H1 (cell line): ENCODE results near the gene GCH1. TPM values are rescaled to one million over a fixed set of nuclear protein-coding genes. Genes with fewer than 3 reads are reported as not detected.

Source experiments
- CTCF ChIA-PET: fragments of 300-600 bp; sonication (Branson Sonifier 250); formaldehyde crosslinking; loops from one replicate; lab custom pipeline; 2021; ENCODE audit not compliant: partially characterized antibody; lab: Charles Lee
- POLR2A ChIA-PET: fragments of 300-600 bp; sonication (Branson Sonifier 250); formaldehyde crosslinking; loops from one replicate; lab custom pipeline; 2021; ENCODE audit warnings: inconsistent platforms; ENCODE audit not compliant: partially characterized antibody; lab: Charles Lee
- DNase-seq, 2 experiments: peaks; one replicate each; pipeline versions ENCODE4 v3.0.0 to v3.0.0-alpha.2; 2010 to 2022; ENCODE audit warnings: low spot score in 2 of 2, low read depth in 1 of 2, mixed read lengths in 1 of 2
- FAIRE-seq: peaks from 2 replicates; lab custom pipeline; 2011; peaks lifted over from hg19 to GRCh38; lab: Jason Lieb, UNC
- H2AFZ ChIP-seq: 2 replicates; pipeline ENCODE4 v1.8.1; 2012; ENCODE audit warnings: low read length, inconsistent platforms
- H2AK5ac ChIP-seq: 2 replicates; pipeline ENCODE4 v1.6.1; 2013; ENCODE audit warnings: low read depth, low read length
- H2BK120ac ChIP-seq: replicated peaks from 2 replicates; pipeline ENCODE3; 2013; ENCODE audit warnings: low read depth, low read length, inconsistent platforms
- H2BK12ac ChIP-seq: 2 replicates; pipeline ENCODE4 v1.6.1; 2013; ENCODE audit warnings: low read depth, low read length
- H2BK15ac ChIP-seq: 2 replicates; pipeline ENCODE4 v1.6.1; 2013; ENCODE audit warnings: low read length
- H2BK20ac ChIP-seq: 2 replicates; pipeline ENCODE4 v1.6.1; 2013; ENCODE audit warnings: low read length
- H2BK5ac ChIP-seq: 2 replicates; pipeline ENCODE4 v1.6.1; 2013; ENCODE audit warnings: low read depth, low read length
- H3K14ac ChIP-seq: 2 replicates; pipeline ENCODE4 v1.6.1; 2013; ENCODE audit warnings: inconsistent platforms; ENCODE audit not compliant: insufficient read length
- H3K18ac ChIP-seq: 2 replicates; pipeline ENCODE4 v1.6.1; 2013; ENCODE audit warnings: low read length; ENCODE audit errors: extremely low read depth
- H3K23ac ChIP-seq: 2 replicates; pipeline ENCODE4 v1.6.1; 2013; ENCODE audit warnings: inconsistent platforms; ENCODE audit not compliant: insufficient read length
- H3K23me2 ChIP-seq: 2 replicates; pipeline ENCODE4 v1.6.1; 2013; ENCODE audit warnings: low read depth, low read length
- H3K27ac ChIP-seq: 2 replicates; pipeline ENCODE4 v1.6.1; 2011; ENCODE audit warnings: low read depth, low read length, inconsistent platforms
- H3K27me3 ChIP-seq, 4 experiments: replicated peaks in 1 of 4; 1 replicate in 1 of 4; 2 replicates in 3 of 4; pipeline versions ENCODE4 v1.6.1 to v1.8.1; 2011 to 2013; ENCODE audit warnings: low read length in 3 of 4, mild to moderate bottlenecking in 3 of 4, inconsistent platforms in 2 of 4, mixed read lengths in 2 of 4, moderate library complexity in 1 of 4; ENCODE audit not compliant: control insufficient read depth in 3 of 4, insufficient read depth in 3 of 4; ENCODE audit errors: extremely low read depth in 1 of 4
- H3K36me3 ChIP-seq, 4 experiments: 2 replicates each; pipeline versions ENCODE4 v1.6.1 to v1.8.1; 2011 to 2013; ENCODE audit warnings: mild to moderate bottlenecking in 4 of 4, low read length in 3 of 4, moderate library complexity in 2 of 4, control low read depth in 1 of 4, inconsistent platforms in 1 of 4; ENCODE audit not compliant: insufficient read depth in 4 of 4, control insufficient read depth in 2 of 4
- H3K4ac ChIP-seq: replicated peaks from 2 replicates; pipeline ENCODE3; 2013; ENCODE audit warnings: low read length, low read depth, mixed read lengths, inconsistent platforms; ENCODE audit not compliant: insufficient read length
- H3K4me1 ChIP-seq, 4 experiments: replicated peaks in 1 of 4; 1 replicate in 1 of 4; 2 replicates in 3 of 4; pipeline versions ENCODE4 v1.6.1 to v1.8.1; 2011 to 2013; ENCODE audit warnings: low read length in 3 of 4, inconsistent platforms in 2 of 4, mixed read lengths in 1 of 4; ENCODE audit not compliant: insufficient read depth in 4 of 4, control insufficient read depth in 3 of 4
- H3K4me2 ChIP-seq, 2 experiments: 2 replicates each; pipeline versions ENCODE4 v1.6.1 to v1.8.1; 2011 to 2013; ENCODE audit warnings: low read depth in 2 of 2, low read length in 2 of 2, control low read depth in 1 of 2, inconsistent platforms in 1 of 2, mild to moderate bottlenecking in 1 of 2; ENCODE audit not compliant: insufficient read depth in 1 of 2
- H3K4me3 ChIP-seq, 4 experiments: fragments of 200-600, 300-600 bp in 1 of 4; sonication (generic), shearing (Covaris generic), sonication (Bioruptor Twin) in 1 of 4; 2 replicates each; pipeline versions ENCODE4 v1.5.1 to v1.8.1; 2011 to 2016; ENCODE audit warnings: low read length in 4 of 4, low read depth in 3 of 4, control low read depth in 2 of 4, inconsistent platforms in 2 of 4, mild to moderate bottlenecking in 2 of 4, mixed read lengths in 1 of 4, moderate library complexity in 1 of 4; ENCODE audit not compliant: insufficient read depth in 2 of 4; ENCODE audit errors: extremely low read depth in 1 of 4
- H3K56ac ChIP-seq: replicated peaks from 2 replicates; pipeline ENCODE3; 2013; ENCODE audit warnings: low read depth, mild to moderate bottlenecking, mixed read lengths, low read length, inconsistent platforms; ENCODE audit not compliant: insufficient read length
- H3K79me1 ChIP-seq: 2 replicates; pipeline ENCODE4 v1.6.1; 2013; ENCODE audit warnings: low read depth, low read length, control low read depth
- H3K79me2 ChIP-seq, 2 experiments: 2 replicates each; pipeline versions ENCODE4 v1.6.1 to v1.8.1; 2012 to 2013; ENCODE audit warnings: low read length in 2 of 2, mild to moderate bottlenecking in 2 of 2, inconsistent platforms in 1 of 2; ENCODE audit not compliant: insufficient read depth in 2 of 2, control insufficient read depth in 1 of 2
- H3K9ac ChIP-seq, 4 experiments: replicated peaks in 1 of 4; 1 replicate in 1 of 4; 2 replicates in 3 of 4; pipeline versions ENCODE4 v1.6.1 to v1.8.1; 2011 to 2013; ENCODE audit warnings: low read depth in 3 of 4, low read length in 3 of 4, control low read depth in 2 of 4, mild to moderate bottlenecking in 2 of 4, moderate library complexity in 2 of 4, inconsistent platforms in 1 of 4; ENCODE audit errors: extremely low read depth in 1 of 4
- H3K9me3 ChIP-seq, 2 experiments: 2 replicates each; pipeline versions ENCODE4 v1.6.1 to v1.8.1; 2012 to 2013; ENCODE audit warnings: mild to moderate bottlenecking in 2 of 2, moderate library complexity in 2 of 2, control low read depth in 1 of 2, inconsistent platforms in 1 of 2, low read depth in 1 of 2, low read length in 1 of 2, mixed read lengths in 1 of 2; ENCODE audit not compliant: insufficient read depth in 2 of 2
- H4K20me1 ChIP-seq, 2 experiments: replicated peaks in 1 of 2; 2 replicates each; pipeline versions ENCODE3 to v1.8.1; 2011 to 2013; ENCODE audit warnings: inconsistent platforms in 2 of 2, low read length in 2 of 2, mild to moderate bottlenecking in 1 of 2; ENCODE audit not compliant: insufficient read depth in 2 of 2, control insufficient read depth in 1 of 2
- H4K5ac ChIP-seq: 2 replicates; pipeline ENCODE4 v1.6.1; 2013; ENCODE audit warnings: low read length, low read depth, mixed read lengths, inconsistent platforms; ENCODE audit not compliant: insufficient read length
- H4K8ac ChIP-seq: 2 replicates; pipeline ENCODE4 v1.8.0; 2013; ENCODE audit warnings: mild to moderate bottlenecking, moderate library complexity, low read length, inconsistent platforms; ENCODE audit not compliant: insufficient read depth; ENCODE audit errors: extremely low read depth
- H4K91ac ChIP-seq: replicated peaks from 2 replicates; pipeline ENCODE3; 2013; ENCODE audit warnings: low read length, mixed read lengths, inconsistent platforms; ENCODE audit not compliant: insufficient read length
- ASH2L ChIP-seq: fragments of 200-600, 300-600 bp; sonication (generic); IDR thresholded peaks from one replicate; pipeline ENCODE4 v1.7.1; 2017; ENCODE audit warnings: low read length
- SUZ12 ChIP-seq: fragments of 200-600 bp; sonication (generic); IDR thresholded peaks from 2 replicates; pipeline ENCODE4 v1.6.1; 2012; ENCODE audit warnings: mild to moderate bottlenecking, inconsistent platforms, low read length, moderate library complexity, mixed read lengths
- WGBS, 2 experiments: shearing (Covaris generic) in 1 of 2; methylation state at CpG; one replicate each; pipeline versions ENCODE4 v1.1.6 to v1.1.7; 2013 to 2015; ENCODE audit warnings: low lambda C conversion rate in 2 of 2, mixed read lengths in 2 of 2, inconsistent platforms in 1 of 2, low coverage in 1 of 2, missing lambda C conversion rate in 1 of 2; ENCODE audit not compliant: insufficient replicate concordance in 2 of 2, insufficient coverage in 1 of 2, insufficient read length in 1 of 2; ENCODE audit errors: extremely low coverage in 1 of 2, missing lambda C conversion rate in 1 of 2; 5-methylcytosine and 5-hydroxymethylcytosine counted together
- polyA plus RNA-seq, 7 experiments: library from polyadenylated mRNA; depleted of rRNA in 3 of 7; stranded (reverse) in 5 of 7; unstranded in 2 of 7; fragments of >200 nt in 5 of 7; fragments of 200-250 nt in 2 of 7; gene quantifications; 1 replicate in 5 of 7; 2 replicates in 1 of 7; 4 replicates in 1 of 7; pipeline versions ENCODE4 v1.2.1 to v1.2.3, GENCODE V29; 2011 to 2013; ENCODE audit warnings: missing spikeins in 2 of 7, mixed read lengths in 2 of 7
- total RNA-seq: library from RNA; stranded (reverse); fragmentation: NEBNext Ultra II Directional; extraction: Animal tissue kit (Norgen Biotek cat#: 25700); gene quantifications from 2 replicates; pipeline ENCODE4 v1.2.1, GENCODE V29; 2021

The GCH1 gene
- total and polyA plus RNA-seq, 2 of the 8 experiments (the other 6 are each of a cell fraction or from before 2014, with no cell fraction given) = 7.3 to 7.9 TPM

DNA sequence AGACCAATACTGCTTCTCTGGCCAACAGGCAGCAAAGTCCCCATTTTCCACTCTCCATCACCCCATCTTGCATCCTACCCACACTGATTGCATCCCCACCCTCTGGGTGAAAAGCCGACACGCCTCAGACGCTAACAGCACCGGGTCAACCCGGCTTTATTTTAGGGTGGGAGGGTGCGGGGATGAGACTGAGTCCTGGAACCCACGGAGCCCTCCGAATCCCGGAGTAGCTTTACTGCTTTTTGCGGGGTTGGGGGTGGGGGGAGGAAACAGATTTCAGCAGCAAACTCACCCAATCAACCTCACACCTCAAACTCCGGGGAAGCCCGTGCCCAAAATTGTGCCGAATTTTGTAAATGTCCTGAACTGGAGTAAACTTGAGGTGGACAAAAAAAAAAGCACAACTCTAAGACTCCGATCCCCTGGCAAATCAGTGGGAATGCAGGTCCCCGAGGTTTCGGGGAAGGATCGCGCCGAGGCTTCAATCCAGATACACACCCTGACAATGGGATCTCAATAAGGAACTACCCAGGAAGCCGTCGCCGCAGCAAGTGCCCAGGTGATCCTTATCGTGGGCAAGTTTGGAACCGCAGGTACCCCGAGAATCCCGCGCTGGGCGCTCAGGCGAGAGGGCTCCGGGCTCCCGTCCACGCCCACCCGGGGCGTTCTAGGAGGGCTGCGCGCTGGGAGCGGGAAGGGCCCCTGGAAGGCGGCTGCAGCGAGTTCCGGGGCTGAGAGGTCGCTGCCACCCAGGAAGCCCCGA lies 1.1 kb downstream of the GCH1 start:
- Histone ChIP-seq H3K14ac (no peak overlapping the region), H3K79me2 (no peaks in the 10 kb centered on the region), H3K27me3 (peaks cover 2 to 20% (median 17%) of the 10 kb centered on the region in 4 experiments), H3K79me1 (no peaks in the 10 kb centered on the region), H3K9ac (peak overlapping the region in 1 of 4 experiments; percentile 71; a peak in 3 of 7 replicates), H3K23ac (no peak overlapping the region), H2BK12ac (no peak overlapping the region), H2AFZ (no peak overlapping the region; the same call in 1 of the 2 replicates), H4K20me1 (peaks cover 1 to 4% of the 10 kb centered on the region in 2 experiments), H3K9me3 (no peaks in the 10 kb centered on the region), H2BK5ac (no peak overlapping the region), H3K4me2 (peak overlapping the region; percentile 89 to 99), H3K4me3 (peak overlapping the region; percentile 68 to 86 (median 72)), H4K91ac (no peak overlapping the region), H2AK5ac (no peak overlapping the region), H3K56ac (no peak overlapping the region), H3K23me2 (peaks cover 15% of the 10 kb centered on the region), H2BK20ac (no peak overlapping the region), H2BK15ac (no peak overlapping the region), H2BK120ac (no peak overlapping the region), H3K4ac (no peak overlapping the region), H3K36me3 (no peaks in the 10 kb centered on the region), H3K18ac (no peak overlapping the region), H3K27ac (no peak overlapping the region), H4K8ac (no peak overlapping the region; the same call in 1 of the 2 replicates), H3K4me1 (peaks cover 0 to 5% (median 1%) of the 10 kb centered on the region in 4 experiments; a peak in 6 of 7 replicates), H4K5ac (no peak overlapping the region)
- no peak for FAIRE-seq
- POLR2A ChIA-PET = interaction anchor here (0.6 to 2.7 kb wide), 15 partner anchors 10 to 335 kb away, joined by 3 to 15 read pairs (median 5); partner anchors contain the start of genes SAMD4A, SOCS4 and WDHD1
- WGBS, 2 experiments = 9% methylated on average over 42 of the region's 42 CpGs; no CpG with 5 or more reads in 1 of the 2 experiments
- DNase-seq = no peak
- CTCF ChIA-PET = interaction anchor here (0.5 to 1.8 kb wide), 3 partner anchors 8 to 188 kb away, joined by 3 to 8 read pairs (median 3); no protein-coding TSS in a partner anchor
- TF ChIP-seq ASH2L = peak; percentile 69
- TF ChIP-seq SUZ12 = peak; percentile 64; the same call in 1 of the 2 replicates
